HG02623 (cell line): ENCODE data around the gene USP14.

Experiments used
- ATAC-seq: cut with Tn5 transposase; IDR thresholded peaks from one replicate; pipeline ENCODE4 v1.9.1; 2021; ENCODE audit warnings: moderate library complexity; ENCODE audit not compliant: unreplicated experiment

USP14 gene

DNA sequence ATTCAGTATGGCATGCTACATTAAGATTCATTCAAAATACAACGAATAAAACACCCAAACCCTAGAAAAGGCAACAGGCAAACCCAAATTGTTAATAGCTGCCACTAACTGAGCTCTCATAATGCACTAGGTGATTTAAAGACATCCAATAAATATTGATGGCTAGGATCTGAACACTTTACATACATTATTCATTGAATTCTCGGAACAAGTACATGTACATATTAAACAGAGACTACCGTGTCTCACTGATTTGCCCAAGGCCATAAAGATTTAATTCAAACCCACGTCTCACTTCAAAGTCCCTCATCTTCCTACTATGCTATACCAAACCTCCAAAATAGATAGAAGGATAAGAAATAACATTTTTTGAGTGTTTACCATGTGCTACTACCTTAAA is 67.4 kb downstream of the USP14 start:
- ATAC-seq = no peak

DNA sequence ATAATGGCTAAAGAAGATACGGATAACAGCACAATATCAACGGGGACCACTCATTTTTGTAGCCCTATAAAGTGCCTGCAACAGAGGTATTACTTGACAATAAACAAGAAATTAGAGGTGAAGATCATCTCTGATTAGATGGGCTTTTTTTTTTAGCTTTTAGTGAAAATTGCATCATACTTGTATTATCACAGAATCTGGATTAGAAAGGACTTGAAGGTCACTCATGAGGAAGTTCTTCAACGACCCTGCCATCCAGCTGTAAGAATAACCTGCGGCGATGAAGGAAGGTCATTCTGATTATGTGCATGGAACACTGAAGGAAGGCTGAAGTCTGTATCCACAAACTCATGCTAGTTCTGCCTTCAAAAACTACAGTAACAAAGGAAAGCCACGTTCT is 69.0 kb downstream of the USP14 start:
- no peak for ATAC-seq

DNA sequence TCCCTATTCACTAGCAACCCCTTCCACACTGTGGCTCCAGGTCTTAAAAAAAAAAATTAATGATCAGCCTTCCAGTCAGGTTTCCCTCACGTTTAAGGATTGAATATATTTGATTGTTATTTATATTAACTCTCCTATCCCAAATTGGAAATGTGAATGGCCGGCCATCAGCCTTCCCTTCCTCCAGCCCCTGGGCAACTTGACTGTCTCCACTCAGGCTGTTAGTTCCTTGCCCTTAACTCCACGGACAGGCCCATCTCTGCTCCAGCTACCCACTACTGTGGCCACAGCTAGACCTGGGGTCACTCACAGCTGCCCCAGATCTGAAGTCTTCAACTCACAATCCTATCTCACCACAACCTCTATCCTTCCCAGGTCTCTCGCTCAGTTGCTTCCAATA is 69.5 kb downstream of the USP14 start:
- ATAC-seq = no peak

GRCh38 chr18:228586-228985 is 70.2 kb downstream of the USP14 start:
- no peak for ATAC-seq

- no peak for ATAC-seq
Measured at GRCh38 chr18:231563-231962, 73.2 kb downstream of the USP14 start.

DNA sequence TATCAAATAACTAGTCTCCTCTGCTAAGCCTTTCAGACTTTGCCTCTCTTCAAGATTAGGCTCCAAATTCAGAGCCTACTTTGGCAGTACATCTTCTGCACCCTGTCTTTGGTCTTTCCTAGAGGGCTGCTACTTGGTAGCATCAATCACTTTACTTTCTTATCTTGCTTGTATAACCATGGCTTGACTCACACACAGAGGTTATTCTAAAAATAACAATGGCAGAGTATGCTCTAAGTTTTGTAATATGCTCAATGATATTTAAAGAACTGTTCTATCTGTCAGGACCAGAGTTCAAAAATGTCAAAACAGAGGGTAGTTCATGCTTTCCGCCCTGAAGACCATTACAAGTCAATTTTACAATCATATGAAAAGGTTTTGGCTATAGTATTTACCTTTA is 81.8 kb downstream of the USP14 start:
- ATAC-seq = no peak

DNA sequence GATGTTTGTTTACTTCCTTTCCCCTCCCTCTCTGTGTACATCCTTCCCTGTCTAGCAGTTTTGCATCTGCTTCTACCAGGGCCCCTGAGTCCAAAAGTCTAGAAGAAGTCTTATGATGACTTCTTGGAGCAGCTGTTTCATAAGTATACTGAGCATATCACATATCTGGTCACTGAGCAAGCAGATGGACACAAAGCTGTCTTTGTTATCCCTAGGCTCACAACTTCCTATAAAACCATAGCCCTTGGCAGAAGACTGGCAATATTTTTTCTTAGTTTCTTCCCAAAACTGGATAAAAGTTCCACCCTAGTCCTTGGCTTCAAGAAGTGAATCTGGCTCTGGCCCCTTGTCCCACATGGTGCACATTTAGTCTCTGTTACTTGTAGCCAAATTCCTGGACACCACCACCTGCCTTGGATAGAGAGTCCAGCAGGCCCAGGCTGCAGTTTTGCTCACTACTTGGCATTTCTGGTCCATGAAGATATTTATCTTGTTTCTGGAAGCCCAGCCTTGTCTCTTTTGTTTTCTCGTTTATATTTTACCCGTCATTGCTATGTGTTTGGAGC is 87.0 kb downstream of the USP14 start:
- ATAC-seq = no peak

DNA sequence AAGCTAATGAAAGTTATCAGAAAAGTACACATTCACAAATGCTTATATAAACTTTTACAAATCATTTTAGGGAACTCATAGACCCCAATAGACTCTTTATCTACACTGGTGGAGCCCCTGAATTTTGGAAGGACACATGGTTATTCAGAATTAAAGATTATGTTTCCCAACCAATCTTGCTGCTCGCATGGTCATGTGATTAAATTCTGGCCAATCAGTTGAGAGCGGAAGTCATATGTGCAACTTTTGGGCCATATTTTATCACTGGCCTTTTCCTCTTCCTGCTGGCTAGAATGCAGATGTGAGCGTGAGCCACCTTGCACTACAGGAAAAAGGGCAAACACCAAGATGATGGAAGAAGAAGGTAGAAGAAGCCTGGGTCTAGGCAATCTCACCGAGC is 89.7 kb downstream of the USP14 start:
- no peak for ATAC-seq

GRCh38 chr18:250685-251084 is 92.3 kb downstream of the USP14 start:
- ATAC-seq = no peak

DNA sequence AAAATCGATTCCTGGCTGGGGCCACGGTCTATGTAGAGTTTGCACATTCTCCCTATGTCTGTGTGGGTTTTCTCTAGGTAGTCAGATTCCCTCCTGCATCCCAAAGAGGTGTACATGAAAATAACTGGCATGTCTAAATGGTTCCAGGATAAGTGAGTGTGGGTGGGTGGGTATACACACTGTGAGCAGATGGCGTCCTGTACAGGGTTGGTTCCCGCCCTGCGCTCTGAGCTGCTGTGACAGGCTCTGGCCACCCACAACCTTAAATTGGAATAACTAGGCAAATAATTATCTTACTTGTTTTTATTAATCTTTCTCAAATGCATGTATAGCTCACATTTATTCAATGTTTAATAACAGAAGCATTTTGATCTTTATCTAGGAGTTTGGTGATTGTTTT is 93.2 kb downstream of the USP14 start:
- no peak for ATAC-seq

DNA sequence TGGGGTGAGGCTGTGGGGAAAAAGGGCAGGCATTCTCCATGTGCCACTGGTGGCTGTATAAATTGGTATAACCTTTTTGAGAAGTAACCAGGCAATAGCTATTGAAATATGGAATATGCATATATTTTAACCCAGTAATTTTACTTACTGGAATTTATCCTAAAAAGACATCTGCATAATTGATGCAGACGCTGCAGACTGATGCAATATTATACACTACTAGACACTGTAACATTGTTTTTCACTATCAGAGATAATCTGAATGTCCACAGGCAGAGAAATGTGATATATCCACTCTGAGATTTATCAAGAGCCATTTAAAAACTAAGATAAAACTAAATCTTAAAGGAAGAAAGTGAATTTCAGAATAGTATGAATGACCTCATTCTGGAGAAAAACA is 94.8 kb downstream of the USP14 start:
- ATAC-seq = no peak

DNA sequence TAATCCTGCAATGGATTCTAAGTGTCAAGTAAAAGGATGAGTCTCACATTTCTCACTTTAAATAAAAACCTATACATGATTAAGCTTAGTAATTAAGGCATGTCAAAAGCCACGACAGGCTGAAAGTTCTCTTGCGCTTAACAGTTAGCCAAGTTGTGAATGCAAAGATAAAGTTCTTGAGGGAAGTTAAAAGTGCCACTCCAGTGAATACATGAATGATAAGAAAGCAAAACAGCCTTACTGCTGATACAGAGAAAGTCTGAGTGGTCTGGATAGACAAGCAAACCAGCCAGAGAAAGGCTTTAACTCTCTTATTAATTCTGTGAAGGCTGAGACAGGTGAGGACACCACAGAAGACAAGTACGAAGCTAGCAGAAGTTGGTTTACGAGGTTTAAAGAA is 96.8 kb downstream of the USP14 start:
- no peak for ATAC-seq

GRCh38 chr18:260547-260946 is 102.2 kb downstream of the USP14 start:
- ATAC-seq = no peak

- no peak for ATAC-seq
Measured at GRCh38 chr18:261398-262073, 103.2 kb downstream of the USP14 start.
